H9 (cell line): ENCODE data around the gene TBC1D5. TPM values are rescaled to one million over a fixed set of nuclear protein-coding genes. Genes with fewer than 3 reads are reported as not detected.

Experiments
- DNase-seq: peaks from one replicate; pipeline ENCODE4 v3.0.0-alpha.2; 2017
- H2AFZ ChIP-seq: one replicate; pipeline ENCODE4 v1.6.1; 2013; ENCODE audit warnings: mild to moderate bottlenecking, low read length, control low read depth, moderate library complexity
- H2AK5ac ChIP-seq: 2 replicates; pipeline ENCODE4 v1.6.1; 2013; ENCODE audit warnings: low read length, control low read depth, mixed read lengths; ENCODE audit not compliant: insufficient read length
- H2BK120ac ChIP-seq: one replicate; pipeline ENCODE4 v1.6.1; 2013; ENCODE audit warnings: low read depth, mild to moderate bottlenecking, low read length, control low read depth, inconsistent platforms; ENCODE audit not compliant: poor library complexity, severe bottlenecking
- H2BK12ac ChIP-seq: 2 replicates; pipeline ENCODE4 v1.6.1; 2013; ENCODE audit warnings: low read length, control low read depth, mixed read lengths, low read depth; ENCODE audit not compliant: insufficient read length
- H2BK15ac ChIP-seq: 2 replicates; pipeline ENCODE4 v1.6.1; 2013; ENCODE audit warnings: low read depth, low read length, control low read depth
- H2BK20ac ChIP-seq: one replicate; pipeline ENCODE4 v1.6.1; 2013; ENCODE audit warnings: low read depth, mild to moderate bottlenecking, low read length, control low read depth, inconsistent platforms; ENCODE audit not compliant: poor library complexity, severe bottlenecking
- H2BK5ac ChIP-seq: 2 replicates; pipeline ENCODE4 v1.6.1; 2013; ENCODE audit warnings: low read length, control low read depth, mixed read lengths; ENCODE audit not compliant: insufficient read length
- H3K14ac ChIP-seq: 2 replicates; pipeline ENCODE4 v1.6.1; 2013; ENCODE audit warnings: low read length, control low read depth; ENCODE audit not compliant: insufficient read depth
- H3K18ac ChIP-seq: 2 replicates; pipeline ENCODE4 v1.6.1; 2013; ENCODE audit warnings: low read depth, mild to moderate bottlenecking, mixed read lengths, low read length, control low read depth; ENCODE audit not compliant: insufficient read length
- H3K23ac ChIP-seq: 2 replicates; pipeline ENCODE4 v1.6.1; 2013; ENCODE audit warnings: low read length, control low read depth, mixed read lengths, low read depth; ENCODE audit not compliant: insufficient read length
- H3K23me2 ChIP-seq: 2 replicates; pipeline ENCODE4 v1.6.1; 2013; ENCODE audit warnings: low read depth, mild to moderate bottlenecking, mixed read lengths, low read length, control low read depth; ENCODE audit not compliant: insufficient read length, poor library complexity, severe bottlenecking
- H3K27ac ChIP-seq: 2 replicates; pipeline ENCODE4 v1.5.1; 2013; ENCODE audit warnings: low read length, control low read depth, mixed read lengths, low read depth; ENCODE audit not compliant: insufficient read length
- H3K27me3 ChIP-seq: 2 replicates; pipeline ENCODE4 v1.6.1; 2013; ENCODE audit warnings: low read length, control low read depth, inconsistent platforms; ENCODE audit not compliant: insufficient read depth
- H3K4ac ChIP-seq: 2 replicates; pipeline ENCODE4 v1.6.1; 2013; ENCODE audit warnings: low read depth, mild to moderate bottlenecking, control low read depth, inconsistent platforms, low read length, moderate library complexity
- H3K4me1 ChIP-seq: 2 replicates; pipeline ENCODE4 v1.6.1; 2013; ENCODE audit warnings: low read length, control low read depth, inconsistent platforms; ENCODE audit not compliant: insufficient read depth
- H3K4me2 ChIP-seq: 2 replicates; pipeline ENCODE4 v1.6.1; 2013; ENCODE audit warnings: low read length, control low read depth, mixed read lengths; ENCODE audit not compliant: insufficient read length, insufficient read depth
- H3K56ac ChIP-seq: 2 replicates; pipeline ENCODE4 v1.6.1; 2013; ENCODE audit warnings: low read depth, mild to moderate bottlenecking, mixed read lengths, low read length, control low read depth; ENCODE audit not compliant: insufficient read length
- H3K79me1 ChIP-seq: 2 replicates; pipeline ENCODE4 v1.6.1; 2013; ENCODE audit warnings: low read depth, mild to moderate bottlenecking, moderate library complexity, low read length, control low read depth, inconsistent platforms; ENCODE audit not compliant: insufficient read depth, poor library complexity, severe bottlenecking
- H3K79me2 ChIP-seq: 2 replicates; pipeline ENCODE4 v1.6.1; 2013; ENCODE audit warnings: low read length, control low read depth, inconsistent platforms; ENCODE audit not compliant: insufficient read depth
- H3K9ac ChIP-seq: 2 replicates; pipeline ENCODE4 v1.6.1; 2013; ENCODE audit warnings: low read length, control low read depth, mixed read lengths; ENCODE audit not compliant: insufficient read length; ENCODE audit errors: extremely low read depth
- H3K9me3 ChIP-seq: one replicate; pipeline ENCODE4 v1.6.1; 2013; ENCODE audit warnings: low read depth, low read length, inconsistent platforms; ENCODE audit not compliant: control insufficient read depth
- H3T11ph ChIP-seq: one replicate; pipeline ENCODE4 v1.6.1; 2013; ENCODE audit warnings: mild to moderate bottlenecking, low read length, control low read depth, inconsistent platforms
- H4K20me1 ChIP-seq: one replicate; pipeline ENCODE4 v1.6.1; 2013; ENCODE audit not compliant: control insufficient read depth, insufficient read length, insufficient read depth
- H4K5ac ChIP-seq: 2 replicates; pipeline ENCODE4 v1.6.1; 2013; ENCODE audit warnings: low read depth, mild to moderate bottlenecking, mixed read lengths, low read length, control low read depth; ENCODE audit not compliant: insufficient read length
- H4K8ac ChIP-seq: replicated peaks from 2 replicates; pipeline ENCODE4 v1.6.1; 2013; ENCODE audit warnings: low read length, control low read depth, mixed read lengths, low read depth; ENCODE audit not compliant: insufficient read length
- H4K91ac ChIP-seq: 2 replicates; pipeline ENCODE4 v1.6.1; 2013; ENCODE audit warnings: low read depth, mild to moderate bottlenecking, moderate library complexity, mixed read lengths, low read length, control low read depth; ENCODE audit not compliant: insufficient read length
- H3K27ac Mint-ChIP-seq, 3 experiments: 2 replicates in 2 of 3; 3 replicates in 1 of 3; pipeline ENCODE4 v1.8.0; 2020 to 2021; ENCODE audit warnings: mixed read lengths in 3 of 3, mild to moderate bottlenecking in 1 of 3, moderate library complexity in 1 of 3
- H3K27me3 Mint-ChIP-seq: 2 replicates; pipeline ENCODE4 v1.8.0; 2021; ENCODE audit warnings: low read depth, mild to moderate bottlenecking, moderate library complexity, mixed read lengths
- H3K36me3 Mint-ChIP-seq, 3 experiments: 2 replicates in 2 of 3; 3 replicates in 1 of 3; pipeline ENCODE4 v1.8.0; 2020 to 2021; ENCODE audit warnings: low read depth in 3 of 3, mixed read lengths in 3 of 3; ENCODE audit not compliant: insufficient read depth in 1 of 3
- H3K4me1 Mint-ChIP-seq, 2 experiments: 2 replicates each; pipeline ENCODE4 v1.8.0; 2020; ENCODE audit warnings: mixed read lengths in 2 of 2
- H3K4me3 Mint-ChIP-seq, 2 experiments: 2 replicates in 1 of 2; 3 replicates in 1 of 2; pipeline ENCODE4 v1.8.0; 2020 to 2021; ENCODE audit warnings: mild to moderate bottlenecking in 2 of 2, mixed read lengths in 2 of 2, moderate library complexity in 1 of 2
- H3K9me3 Mint-ChIP-seq, 2 experiments: 2 replicates in 1 of 2; 3 replicates in 1 of 2; pipeline ENCODE4 v1.8.0; 2020; ENCODE audit warnings: mild to moderate bottlenecking in 2 of 2, mixed read lengths in 2 of 2, moderate library complexity in 1 of 2
- WGBS: extraction: QIAGEN DNeasy Blood & Tissue Kit; methylation state at CpG from one replicate; pipeline ENCODE4 v1.1.7; 2013; ENCODE audit warnings: missing lambda C conversion rate, low lambda C conversion rate, mixed read lengths; ENCODE audit not compliant: insufficient read length; ENCODE audit errors: extremely low coverage; 5-methylcytosine and 5-hydroxymethylcytosine counted together
- total RNA-seq: library from RNA; stranded (reverse); gene quantifications from 2 replicates; pipeline ENCODE4 v1.2.1, GENCODE V29; 2021
- TF ChIP-seq, protein P1 (sequence below): fragments of 200-600 bp; sonication (generic); conservative IDR thresholded peaks from 3 replicates; pipeline ENCODE4 v1.8.0; 2021; ENCODE audit warnings: antibody characterized with exemption, mild to moderate bottlenecking

TBC1D5 gene
- total RNA-seq, 1 experiment from 2014 or later, result 25.0 TPM

DNA sequence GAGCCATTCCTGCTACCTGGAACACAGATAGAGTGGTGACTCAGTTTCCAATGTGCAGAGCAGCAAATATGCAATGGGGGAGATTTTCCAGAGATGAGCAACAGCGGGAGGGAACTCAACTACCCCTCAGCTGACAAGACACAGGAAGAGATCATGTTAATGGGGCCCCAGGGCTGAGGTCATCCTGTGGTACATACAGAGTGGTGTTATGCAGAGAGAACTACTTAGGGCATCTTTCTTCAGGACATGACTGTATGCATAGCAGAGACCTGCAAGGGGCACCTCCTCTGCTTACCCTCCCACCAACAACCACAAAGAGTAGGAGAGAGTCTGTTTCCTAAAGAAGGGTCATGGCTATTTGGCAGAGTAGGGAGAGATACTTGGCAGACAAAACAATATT, 6.8 kb upstream of the TBC1D5 start:
- Histone ChIP-seq H3K56ac (no peak overlapping the region), H3K79me2 (no peaks in the 10 kb centered on the region), H3T11ph (no peak overlapping the region), H3K4me1 (no peaks in the 10 kb centered on the region), H3K9me3 (no peaks in the 10 kb centered on the region), H3K23me2 (no peaks in the 10 kb centered on the region), H2BK5ac (no peak overlapping the region), H2AFZ (no peak overlapping the region), H3K18ac (no peak overlapping the region), H4K91ac (no peak overlapping the region), H2AK5ac (no peak overlapping the region), H3K27ac (no peak overlapping the region), H3K4me2 (no peak overlapping the region), H3K14ac (no peak overlapping the region), H4K5ac (no peak overlapping the region), H2BK15ac (no peak overlapping the region), H3K79me1 (no peaks in the 10 kb centered on the region), H2BK20ac (no peak overlapping the region), H2BK12ac (no peak overlapping the region), H2BK120ac (no peak overlapping the region), H3K4ac (no peak overlapping the region), H4K20me1 (no peaks in the 10 kb centered on the region), H3K23ac (no peak overlapping the region), H3K9ac (no peak overlapping the region), H3K27me3 (no peaks in the 10 kb centered on the region), H4K8ac (no peak overlapping the region)
- H3K27ac Mint-ChIP-seq, result no peak overlapping the region
- H3K9me3 Mint-ChIP-seq, result no peaks in the 10 kb centered on the region
- H3K4me3 Mint-ChIP-seq, result no peak overlapping the region
- peaks cover 5 to 11% of the 10 kb centered on the region in 2 experiments; a peak in 3 of 4 replicates for H3K4me1 Mint-ChIP-seq
- TF ChIP-seq, protein P1, sequence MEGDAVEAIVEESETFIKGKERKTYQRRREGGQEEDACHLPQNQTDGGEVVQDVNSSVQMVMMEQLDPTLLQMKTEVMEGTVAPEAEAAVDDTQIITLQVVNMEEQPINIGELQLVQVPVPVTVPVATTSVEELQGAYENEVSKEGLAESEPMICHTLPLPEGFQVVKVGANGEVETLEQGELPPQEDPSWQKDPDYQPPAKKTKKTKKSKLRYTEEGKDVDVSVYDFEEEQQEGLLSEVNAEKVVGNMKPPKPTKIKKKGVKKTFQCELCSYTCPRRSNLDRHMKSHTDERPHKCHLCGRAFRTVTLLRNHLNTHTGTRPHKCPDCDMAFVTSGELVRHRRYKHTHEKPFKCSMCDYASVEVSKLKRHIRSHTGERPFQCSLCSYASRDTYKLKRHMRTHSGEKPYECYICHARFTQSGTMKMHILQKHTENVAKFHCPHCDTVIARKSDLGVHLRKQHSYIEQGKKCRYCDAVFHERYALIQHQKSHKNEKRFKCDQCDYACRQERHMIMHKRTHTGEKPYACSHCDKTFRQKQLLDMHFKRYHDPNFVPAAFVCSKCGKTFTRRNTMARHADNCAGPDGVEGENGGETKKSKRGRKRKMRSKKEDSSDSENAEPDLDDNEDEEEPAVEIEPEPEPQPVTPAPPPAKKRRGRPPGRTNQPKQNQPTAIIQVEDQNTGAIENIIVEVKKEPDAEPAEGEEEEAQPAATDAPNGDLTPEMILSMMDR, result no peak
- no peaks in the 10 kb centered on the region for H3K36me3 Mint-ChIP-seq
- no CpG with 5 or more reads among the region's 1 CpG for WGBS
- no peak for DNase-seq
- H3K27me3 Mint-ChIP-seq, result no peaks in the 10 kb centered on the region
